ENCODE results near the gene AKR7A3.
"Not testable (repeated sequence)": the region's sequence is repeated elsewhere in the genome, so short reads cannot be mapped to it uniquely, and the experiment has no call there.

Gene AKR7A3

DNA sequence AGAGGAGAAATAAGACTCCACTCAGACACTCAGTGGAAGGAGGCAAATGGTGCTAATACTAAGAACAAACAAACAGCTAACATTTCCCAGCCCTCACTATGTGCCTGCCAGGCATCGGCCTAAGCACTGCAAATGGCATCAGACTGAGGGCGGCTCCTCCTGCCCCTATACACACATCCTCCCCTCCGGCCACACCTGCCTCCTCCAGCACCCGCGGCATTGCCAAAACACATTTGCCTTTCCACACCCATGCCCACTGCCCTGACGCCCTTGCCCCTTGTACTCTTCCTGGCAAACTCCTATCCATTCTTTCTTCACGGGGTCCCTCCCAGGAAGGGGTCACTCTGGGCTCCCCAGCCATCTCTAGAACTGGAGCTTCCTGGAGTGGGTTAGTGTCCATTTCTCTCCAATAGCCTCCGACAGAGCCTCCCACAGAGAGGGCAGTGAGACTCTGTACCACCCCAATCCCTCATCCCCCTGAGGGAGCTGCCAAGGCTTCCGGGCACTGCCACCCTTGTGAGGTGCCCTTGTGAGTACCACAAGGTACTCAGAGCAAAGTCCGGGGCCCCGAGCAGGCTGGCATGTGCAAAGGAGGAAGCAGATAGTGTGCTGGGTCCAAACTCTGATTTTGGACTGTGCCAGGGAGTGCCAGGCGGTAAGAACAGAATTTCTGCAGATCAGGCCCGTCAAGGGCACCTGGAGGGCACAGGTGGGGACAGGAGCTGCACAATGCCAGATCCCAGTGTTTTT, 959 bp downstream of the AKR7A3 start:
- no peak for DNase-seq

DNA sequence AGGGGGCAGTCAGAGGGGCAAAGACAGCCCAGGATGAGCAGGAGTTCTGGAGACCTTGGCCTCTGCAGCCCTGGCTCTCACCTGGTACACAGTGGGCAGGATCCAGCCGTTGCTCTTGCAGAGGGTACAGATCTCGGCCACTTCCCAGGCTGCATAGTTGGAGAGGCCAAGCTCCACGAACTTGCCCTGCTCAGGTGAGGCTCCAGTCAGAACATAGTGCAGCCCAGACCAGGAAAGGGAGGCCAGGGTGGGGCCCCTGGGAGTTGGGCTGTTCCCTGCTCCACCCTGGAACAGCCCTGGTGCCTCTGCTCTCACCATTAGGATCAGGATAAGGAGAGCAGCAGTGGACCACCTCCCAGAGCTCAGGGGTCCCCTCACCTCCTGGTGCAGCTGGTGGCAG, 2.8 kb downstream of the AKR7A3 start:
- DNase-seq, result not testable (repeated sequence)

DNA sequence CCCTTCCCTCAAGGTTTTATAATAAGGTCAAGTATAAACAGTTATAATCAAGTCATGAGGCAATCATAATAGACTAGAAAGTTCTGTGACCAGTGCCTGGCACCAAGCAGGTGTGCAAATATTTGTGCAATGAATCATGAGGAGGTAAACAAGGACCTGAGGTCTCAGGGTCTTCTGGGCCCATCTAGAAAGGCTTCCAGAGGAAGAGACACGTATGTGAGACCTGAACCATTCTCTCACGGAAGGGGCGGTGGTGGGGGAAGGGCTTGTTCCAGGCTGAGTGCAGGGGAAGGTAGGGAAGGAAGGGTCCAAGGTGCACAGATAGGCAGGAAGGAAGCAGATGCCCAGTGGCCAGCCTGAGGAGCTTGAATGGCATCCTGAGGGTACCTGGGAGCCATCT, 3.2 kb downstream of the AKR7A3 start:
- not testable (repeated sequence) for DNase-seq

DNA sequence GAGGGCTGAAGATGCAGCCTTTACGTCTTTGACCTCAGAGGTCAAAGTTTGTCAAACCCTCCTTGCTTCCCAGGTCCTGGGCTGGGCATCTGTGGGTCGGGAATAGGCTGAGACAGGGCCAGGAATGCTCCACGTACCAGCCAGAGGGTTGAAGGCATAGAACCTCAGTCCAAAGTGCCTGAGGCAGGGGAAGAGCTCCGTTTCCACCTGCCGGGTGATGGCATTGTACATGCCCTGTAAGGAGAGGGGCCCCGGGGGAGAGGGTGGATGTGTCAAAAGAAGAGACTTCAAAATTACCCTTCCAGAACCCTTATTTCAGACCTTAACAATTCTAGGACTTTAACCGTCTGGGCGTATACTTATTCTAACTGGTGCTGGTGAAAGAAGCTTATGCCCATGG, 3.7 kb downstream of the AKR7A3 start:
- no peak for DNase-seq

DNA sequence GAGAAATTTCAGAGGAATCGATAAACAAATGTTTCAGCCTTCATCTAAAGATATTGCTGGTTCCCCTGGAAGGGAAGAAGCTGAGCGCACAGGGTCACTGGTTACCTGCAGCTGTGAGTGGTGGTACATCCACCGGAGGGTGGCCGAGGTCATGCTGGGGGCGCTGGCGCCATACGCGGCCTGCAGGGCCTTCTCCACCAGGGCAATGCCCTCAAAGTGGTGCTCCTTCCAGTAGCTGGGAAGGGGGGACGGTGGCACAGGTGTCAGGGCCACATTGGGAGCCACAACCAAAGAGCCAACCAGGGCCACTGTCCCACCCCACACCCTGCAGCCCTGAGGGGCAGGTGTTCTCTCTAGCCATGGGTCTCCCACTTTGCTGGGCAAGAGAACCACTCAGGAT, 4.7 kb downstream of the AKR7A3 start:
- DNase-seq, result no peak

DNA sequence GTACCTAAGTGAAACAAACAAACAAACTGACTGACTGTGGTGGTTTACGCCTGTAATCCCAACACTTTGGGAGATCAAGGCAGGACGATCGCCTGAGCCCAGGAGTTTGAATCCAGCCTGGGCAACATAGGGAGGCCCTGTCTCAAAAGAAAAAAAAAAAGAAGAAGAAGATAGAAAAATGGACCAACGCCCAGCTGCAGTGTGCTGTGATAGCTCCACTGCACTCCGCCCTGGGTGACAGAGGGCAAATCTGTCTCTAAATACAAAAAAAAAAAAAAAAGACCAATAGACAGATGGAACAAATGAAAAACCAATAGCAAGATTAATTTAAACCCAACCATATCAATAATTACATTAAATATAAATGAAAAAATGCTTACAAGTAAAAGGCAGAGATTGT, 13.9 kb downstream of the AKR7A3 start:
- DNase-seq, result no peak

DNA sequence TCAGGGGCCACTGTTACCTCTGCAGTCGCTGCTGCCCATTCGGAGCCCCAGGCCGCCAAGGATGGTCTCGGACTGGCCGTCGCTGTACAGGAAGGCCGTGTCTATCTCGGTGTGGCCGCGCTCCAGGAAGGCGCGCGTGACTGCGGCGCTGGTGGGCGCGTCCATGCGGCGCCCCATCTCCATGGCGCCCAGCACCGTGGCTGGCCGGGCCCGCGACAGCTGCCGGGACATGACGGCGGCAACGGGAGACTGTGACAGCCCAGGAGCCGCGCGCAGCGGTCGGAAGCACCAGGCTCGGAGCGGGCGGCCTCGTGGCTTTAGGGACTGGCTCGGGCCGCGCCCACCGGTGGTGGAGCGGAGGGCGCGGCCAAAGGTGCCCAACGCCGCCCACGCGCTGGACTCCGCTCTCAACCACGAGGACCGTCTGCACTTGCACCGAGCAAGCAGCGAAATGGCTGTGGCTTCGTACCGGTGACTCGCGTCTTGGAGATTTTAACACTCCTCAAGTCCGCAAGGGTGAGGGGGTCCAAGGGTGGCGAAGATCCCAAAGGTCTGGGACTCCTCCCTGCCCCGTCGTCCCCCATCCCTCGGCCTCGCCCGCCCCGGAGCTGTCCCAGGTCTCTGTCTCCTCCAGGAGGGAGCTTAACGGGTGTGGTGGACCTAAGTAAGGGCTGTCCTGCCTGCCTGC, 14.6 kb downstream of the AKR7A3 start:
- not testable (repeated sequence) for DNase-seq

DNA sequence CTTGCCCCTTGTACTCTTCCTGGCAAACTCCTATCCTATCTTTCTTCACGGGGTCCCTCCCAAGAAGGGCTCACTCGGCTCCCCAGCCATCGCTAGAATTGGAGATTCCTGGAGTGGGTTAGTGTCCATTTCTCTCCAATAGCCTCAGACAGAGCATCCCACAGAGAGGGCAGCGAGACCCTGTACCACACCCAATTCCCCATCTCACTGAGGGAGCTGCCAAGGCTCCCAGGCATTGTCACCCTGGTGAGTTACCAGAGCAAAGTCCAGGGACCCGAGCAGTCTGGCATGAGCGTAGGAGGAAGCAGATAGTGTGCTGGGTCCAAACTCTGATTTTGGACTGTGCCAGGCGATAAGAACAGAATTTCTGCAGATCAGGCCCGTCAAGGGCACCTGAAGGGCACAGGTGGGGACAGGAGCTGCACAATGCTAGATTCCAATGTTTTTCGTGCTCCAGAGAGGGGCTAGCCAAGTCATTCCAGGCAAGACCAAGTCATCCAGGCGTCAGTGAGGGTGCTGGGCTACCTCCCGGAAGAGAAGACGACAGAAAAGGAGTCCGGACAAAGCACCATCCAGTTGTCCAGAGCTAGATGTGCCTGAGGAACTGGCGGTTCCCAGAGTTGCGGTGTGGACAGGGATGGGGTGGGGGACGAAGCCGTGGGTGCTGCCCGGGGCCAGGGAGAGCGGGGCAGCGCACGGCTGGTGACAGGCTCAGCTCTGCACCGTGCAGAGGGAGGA, 15.3 kb downstream of the AKR7A3 start:
- no peak for DNase-seq

DNA sequence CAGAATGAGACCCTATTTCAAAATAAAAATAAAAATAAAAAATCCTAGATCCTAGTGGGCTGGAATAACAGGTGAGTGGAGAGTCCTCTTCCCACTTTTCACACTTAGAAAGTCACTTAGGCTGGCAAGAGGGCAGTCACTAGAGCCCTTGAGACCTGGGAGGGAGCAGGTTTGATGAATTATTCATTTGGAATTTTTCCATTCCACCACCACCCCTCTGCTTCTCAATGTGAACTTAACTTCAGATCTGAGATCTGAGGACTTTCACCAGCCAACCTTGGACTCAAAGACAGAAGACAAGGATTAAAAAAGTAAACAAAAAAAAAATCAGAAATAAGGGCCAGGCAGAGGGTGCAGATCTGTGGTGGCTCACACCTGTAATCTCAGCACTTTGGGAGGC, 16.5 kb downstream of the AKR7A3 start:
- no peak for DNase-seq

DNA sequence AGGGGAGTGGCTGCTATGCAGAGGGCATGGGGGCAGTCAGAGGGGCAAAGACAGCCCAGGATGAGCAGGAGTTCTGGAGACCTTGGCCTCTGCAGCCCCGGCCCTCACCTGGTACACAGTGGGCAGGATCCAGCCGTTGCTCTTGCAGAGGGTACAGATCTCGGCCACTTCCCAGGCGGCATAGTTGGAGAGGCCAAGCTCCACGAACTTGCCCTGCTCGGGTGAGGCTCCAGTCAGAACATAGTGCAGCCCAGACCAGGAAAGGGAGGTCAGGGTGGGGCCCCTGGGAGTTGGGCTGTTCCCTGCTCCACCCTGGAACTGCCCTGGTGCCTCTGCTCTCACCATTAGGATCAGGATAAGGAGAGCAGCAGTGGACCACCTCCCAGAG, 18.2 kb downstream of the AKR7A3 start:
- DNase-seq, result not testable (repeated sequence)

DNA sequence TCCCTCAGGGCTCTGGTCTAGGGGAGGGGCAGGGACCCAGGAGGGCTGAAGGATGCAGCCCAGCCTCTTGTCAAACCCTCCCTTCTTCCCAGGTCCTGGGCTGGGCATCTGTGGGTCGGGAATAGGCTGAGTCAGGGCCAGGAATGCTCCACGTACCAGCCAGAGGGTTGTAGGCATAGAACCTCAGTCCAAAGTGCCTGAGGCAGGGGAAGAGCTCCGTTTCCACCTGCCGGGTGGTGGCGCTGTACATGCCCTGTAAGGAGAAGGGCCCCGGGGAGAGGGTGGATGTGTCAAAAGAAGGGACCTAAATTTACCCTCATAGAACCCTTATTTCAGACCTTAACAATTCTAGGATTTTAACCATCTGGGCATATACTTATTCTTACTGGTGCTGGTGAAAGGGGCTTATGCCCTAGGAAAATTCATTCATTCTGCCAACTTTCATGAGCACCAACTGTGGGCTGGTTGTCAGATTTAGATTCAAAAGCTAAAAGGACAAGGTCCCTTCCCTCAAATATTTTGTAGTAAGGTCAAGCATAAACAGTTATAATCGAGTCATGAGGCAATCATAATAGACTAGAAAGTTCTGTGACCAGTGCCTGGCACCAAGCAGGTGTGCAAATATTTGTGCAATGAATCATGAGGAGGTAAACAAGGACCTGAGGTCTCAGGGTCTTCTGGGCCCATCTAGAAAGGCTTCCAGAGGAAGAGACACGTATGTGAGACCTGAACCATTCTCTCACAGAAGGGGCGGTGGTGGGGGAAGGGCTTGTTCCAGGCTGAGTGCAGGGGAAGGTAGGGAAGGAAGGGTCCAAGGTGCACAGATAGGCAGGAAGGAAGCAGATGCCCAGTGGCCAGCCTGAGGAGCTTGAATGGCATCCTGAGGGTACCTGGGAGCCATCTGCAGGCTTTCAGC, 18.9 kb downstream of the AKR7A3 start:
- not testable (repeated sequence) for DNase-seq

DNA sequence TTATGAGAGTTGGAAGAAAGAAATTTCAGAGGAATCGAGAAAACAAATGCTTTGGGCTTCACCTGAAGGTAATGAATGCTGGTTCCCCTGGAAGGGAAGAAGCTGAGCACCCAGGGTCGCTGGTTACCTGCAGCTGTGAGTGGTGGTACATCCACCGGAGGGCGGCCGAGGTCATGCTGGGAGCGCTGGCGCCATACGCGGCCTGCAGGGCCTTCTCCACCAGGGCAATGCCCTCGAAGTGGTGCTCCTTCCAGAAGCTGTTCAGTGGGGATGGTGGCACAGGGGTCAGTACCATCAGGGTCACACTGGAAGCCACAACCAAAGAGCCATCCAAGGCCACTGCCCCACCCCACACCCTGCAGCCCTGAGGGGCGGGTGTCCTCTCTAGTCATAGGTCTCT, 20.1 kb downstream of the AKR7A3 start:
- no peak for DNase-seq

DNA sequence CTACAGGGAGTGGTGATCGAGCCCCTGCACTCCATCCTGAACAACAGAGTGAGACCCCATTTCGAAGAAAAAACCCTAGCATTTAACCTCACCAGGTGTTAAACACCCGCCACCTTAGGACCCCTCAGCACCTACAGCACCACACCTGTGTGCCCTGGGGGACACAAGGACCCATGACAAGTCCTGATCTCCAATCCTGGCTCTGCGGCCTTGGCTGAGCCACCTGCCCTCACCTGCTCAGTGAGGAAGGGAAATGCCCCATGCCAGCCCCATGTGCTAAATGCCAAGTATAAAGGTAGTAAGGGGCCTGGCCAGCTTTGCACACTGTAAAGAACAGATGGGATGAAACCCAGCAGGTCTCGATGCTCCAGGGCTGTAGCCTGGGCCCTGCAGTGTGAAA, 25.8 kb downstream of the AKR7A3 start:
- DNase-seq, result no peak

DNA sequence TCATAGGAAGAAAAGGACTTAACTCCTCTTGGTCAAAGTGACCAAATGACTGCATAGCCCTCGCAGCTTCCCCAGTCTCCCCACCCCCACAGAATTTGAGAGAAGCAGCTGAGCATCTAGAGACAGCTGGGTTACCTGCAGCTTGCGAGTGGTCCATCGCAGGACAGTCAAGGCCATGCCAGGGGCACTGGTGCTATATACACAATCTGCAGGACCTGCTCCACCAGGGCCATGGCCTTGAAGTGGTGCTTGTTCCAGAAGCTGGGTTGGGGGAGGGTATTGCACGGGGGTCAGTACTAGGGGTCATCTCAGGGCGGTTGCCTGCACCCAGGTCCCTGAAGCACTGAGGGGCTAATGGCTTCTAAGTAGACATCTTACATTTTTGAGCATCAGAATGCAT, 26.5 kb downstream of the AKR7A3 start:
- no peak for DNase-seq

DNA sequence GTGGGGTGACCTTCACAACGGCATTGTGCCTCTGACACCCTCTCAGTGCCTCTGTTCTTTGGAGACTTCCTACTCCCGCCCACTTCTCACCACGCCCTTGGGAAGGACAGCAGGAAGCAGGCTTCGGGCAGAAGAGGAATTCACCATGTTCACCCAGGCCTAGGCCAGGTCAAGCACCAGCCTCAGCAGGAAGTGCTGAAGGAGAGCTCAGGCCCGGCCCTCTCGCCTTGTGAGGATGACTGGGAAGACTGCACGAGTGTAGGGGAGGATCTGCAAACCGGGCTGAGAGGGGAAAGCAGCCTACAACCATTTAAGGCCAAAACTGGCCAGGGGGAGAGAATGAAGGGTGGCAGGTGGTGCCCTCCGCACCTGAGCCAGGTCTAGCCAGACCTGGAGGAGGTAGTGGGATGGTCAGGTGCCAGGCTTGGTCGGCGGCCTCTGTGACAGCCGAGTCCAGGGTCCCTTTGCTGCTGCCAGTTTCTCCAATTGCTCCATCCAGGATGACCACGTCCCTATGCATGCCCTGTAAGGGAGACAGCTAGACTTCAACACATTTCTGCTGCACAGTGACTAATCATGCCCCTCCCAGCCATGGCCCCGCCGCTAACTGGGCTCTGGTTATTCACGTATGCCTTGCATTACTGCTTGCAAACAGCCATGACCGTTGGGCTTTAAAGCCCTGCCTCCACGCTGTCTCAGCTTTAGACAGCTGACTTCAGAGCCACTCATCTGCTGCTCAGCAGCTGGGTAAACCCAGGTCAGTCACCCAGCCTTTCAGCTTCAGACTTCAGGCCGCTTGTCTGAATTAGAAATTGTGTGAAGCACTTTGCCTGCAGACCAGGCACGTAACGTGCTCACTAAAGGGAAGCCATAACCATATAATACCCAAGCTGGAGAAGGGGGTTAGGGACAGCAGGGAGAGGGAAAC, 28.1 kb downstream of the AKR7A3 start:
- DNase-seq, result peak; percentile 68

DNA sequence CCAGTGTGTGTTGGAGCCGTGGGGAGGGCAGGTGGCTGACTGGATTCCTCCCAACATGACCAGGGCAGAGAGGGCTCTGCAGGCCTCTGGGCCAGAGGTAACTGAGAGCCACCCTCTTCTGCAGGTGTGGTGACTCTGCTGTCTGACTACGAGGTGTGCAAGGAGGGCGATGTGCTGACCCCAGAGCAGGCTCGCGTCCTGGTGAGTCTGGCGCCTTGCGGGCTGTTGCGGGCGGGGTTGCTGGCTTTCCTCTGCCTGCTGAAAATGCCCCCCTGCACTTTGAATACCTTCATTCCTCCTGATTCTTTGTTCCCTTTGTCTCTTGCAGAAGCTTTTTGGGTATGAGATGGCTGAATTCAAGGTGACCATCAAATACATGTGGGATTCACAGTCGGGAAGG, 30.2 kb downstream of the AKR7A3 start:
- DNase-seq, result no peak

DNA sequence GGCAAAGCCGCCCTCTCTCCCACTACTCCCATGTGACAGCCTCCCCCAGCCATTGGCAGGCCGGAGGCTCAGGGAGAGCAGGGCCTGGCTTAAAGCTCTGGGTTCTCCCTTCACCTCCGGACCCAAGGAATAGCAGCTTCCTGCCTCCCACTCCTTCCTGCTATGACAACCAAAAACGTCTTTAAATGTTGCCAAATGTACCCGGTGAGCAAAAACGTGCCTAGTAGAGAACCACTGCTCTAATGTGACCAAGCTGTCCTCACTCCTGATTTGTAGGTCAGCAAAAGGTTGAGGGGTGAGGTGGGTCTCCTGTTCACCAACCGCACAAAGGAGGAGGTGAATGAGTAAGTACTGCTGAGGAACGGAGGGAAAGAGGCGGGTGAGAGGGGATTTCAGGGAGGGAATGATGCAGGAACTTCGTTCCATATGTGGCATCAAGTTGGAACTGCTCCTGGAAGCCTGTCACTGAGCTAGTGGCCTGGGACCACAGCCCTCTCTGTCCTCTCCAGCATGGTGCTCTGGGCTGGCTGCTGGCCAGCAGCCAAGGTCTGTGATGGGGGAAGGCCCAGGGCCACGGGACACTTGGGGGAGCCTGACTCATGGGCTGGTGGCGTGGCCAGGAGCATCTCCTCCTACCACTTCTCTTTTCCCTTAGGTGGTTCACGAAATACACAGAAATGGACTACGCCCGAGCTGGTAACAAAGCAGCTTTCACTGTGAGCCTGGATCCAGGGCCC, 31.2 kb downstream of the AKR7A3 start:
- no peak for DNase-seq

DNA sequence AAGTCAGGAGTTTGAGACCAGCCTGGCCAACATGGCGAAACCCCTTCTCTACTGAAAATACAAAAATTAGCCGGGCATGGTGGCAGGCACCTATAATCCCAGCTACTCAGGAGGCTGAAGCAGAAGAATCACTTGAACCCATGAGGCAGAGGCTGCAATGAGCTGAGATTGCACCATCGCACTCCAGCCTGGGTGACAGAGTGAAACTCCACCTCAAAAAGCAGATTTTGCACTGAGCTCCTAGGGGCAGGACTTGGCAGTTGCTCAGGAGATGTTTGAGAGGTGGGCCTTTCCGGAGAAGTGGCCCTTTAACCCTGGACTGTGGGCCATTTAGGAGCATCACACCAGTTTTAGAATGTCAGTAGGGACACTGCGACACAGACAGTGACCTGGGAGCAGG, 32.3 kb downstream of the AKR7A3 start:
- not testable (repeated sequence) for DNase-seq

DNA sequence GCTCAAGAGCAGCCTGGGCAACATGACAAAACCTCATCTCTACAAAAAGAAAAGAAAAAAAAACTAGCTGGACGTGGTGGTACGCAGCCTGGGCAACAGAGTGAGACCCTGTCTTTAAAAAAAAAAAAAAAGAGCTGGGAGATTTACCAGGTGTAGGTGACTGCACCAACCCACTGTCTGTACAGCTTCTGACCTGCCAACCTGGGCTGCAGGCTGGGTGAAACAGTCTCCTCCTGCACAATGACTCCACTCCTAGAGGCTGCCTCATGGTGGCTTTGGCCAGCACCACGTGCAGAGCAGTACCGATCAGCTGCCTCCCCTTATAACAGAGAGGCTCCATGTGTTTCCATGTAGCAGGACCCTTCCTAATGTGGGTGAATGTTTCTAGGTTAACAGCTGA, 33.3 kb downstream of the AKR7A3 start:
- DNase-seq, result no peak

DNA sequence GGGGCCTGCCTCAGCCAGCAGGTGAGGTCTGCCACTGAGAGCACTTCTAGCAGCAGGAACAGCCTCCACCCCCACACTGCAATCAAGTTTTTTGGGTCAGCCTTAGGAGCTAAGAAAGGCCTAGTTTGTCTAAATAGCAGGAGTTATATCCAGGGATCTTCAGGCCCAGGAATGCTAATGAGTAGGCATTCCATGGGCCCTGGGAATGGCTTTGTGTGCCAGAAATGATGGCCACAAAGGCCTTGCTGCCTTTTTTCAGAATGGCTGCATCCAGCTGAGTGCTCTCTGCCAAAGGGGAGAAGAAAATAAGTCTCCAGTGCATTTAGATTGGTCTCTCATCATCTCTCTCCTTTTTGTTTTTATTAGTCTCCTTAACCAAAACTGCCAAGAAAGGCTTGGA, 34.2 kb downstream of the AKR7A3 start:
- no peak for DNase-seq

Data from fibroblast of skin of scalp (primary cell).